Spleen (tissue), 11 donors: ENCODE data around the gene LRRC37B. TPM values are rescaled to one million over a fixed set of nuclear protein-coding genes. Genes with fewer than 3 reads are reported as not detected.

ENCODE experiments used
- DNase-seq: peaks from one replicate; pipeline ENCODE4 v3.0.0-alpha.2; 2020
- H3K27ac ChIP-seq, 8 donors: fragments of 200-600 bp; sonication (generic) in 7 of 8; 1 replicate in 4 of 8; 2 replicates in 4 of 8; pipeline versions ENCODE4 v1.5.0 to v1.8.0; 2016 to 2021; ENCODE audit warnings: inconsistent platforms in 4 of 8, mild to moderate bottlenecking in 4 of 8, moderate library complexity in 1 of 8
- H3K27me3 ChIP-seq, 7 donors: fragments of 200-600 bp; sonication (generic) in 6 of 7; replicated peaks in 1 of 7; 1 replicate in 4 of 7; 2 replicates in 3 of 7; pipeline versions ENCODE4 v1.5.0 to v1.8.0; 2016 to 2021; ENCODE audit warnings: inconsistent platforms in 3 of 7, mild to moderate bottlenecking in 1 of 7
- H3K36me3 ChIP-seq, 6 donors: fragments of 200-600 bp; sonication (generic) in 5 of 6; 1 replicate in 4 of 6; 2 replicates in 2 of 6; pipeline versions ENCODE4 v1.5.0 to v1.8.0; 2016 to 2021; ENCODE audit warnings: inconsistent platforms in 2 of 6
- H3K4me1 ChIP-seq, 6 donors: fragments of 200-600 bp; sonication (generic) in 5 of 6; 1 replicate in 3 of 6; 2 replicates in 3 of 6; pipeline versions ENCODE4 v1.5.0 to v1.8.0; 2016 to 2021; ENCODE audit warnings: inconsistent platforms in 3 of 6
- H3K4me3 ChIP-seq, 8 donors: fragments of 200-600 bp; sonication (generic) in 7 of 8; 1 replicate in 4 of 8; 2 replicates in 4 of 8; pipeline versions ENCODE4 v1.5.0 to v1.8.0; 2016 to 2021; ENCODE audit warnings: inconsistent platforms in 4 of 8, mild to moderate bottlenecking in 4 of 8, moderate library complexity in 2 of 8
- H3K9me3 ChIP-seq, 8 donors: fragments of 200-600 bp; sonication (generic) in 7 of 8; 1 replicate in 4 of 8; 2 replicates in 4 of 8; pipeline versions ENCODE4 v1.5.0 to v1.8.0; 2016 to 2021; ENCODE audit warnings: inconsistent platforms in 4 of 8
- CTCF ChIP-seq, 11 experiments: fragments of 200-600 bp in 7 of 11; fragments of 450-650 bp in 4 of 11; sonication (generic) in 4 of 11; IDR thresholded peaks in 8 of 11; conservative IDR thresholded peaks in 3 of 11; 1 replicate in 7 of 11; 2 replicates in 4 of 11; pipeline versions ENCODE4 v1.4.0 to v1.8.0; 2016 to 2021; ENCODE audit warnings: antibody characterized with exemption in 11 of 11, inconsistent platforms in 4 of 11, mild to moderate bottlenecking in 1 of 11
- POLR2A ChIP-seq, 3 donors: fragments of 450-650 bp; IDR thresholded peaks; one replicate each; pipeline ENCODE4 v1.5.1; 2017; ENCODE audit warnings: antibody characterized with exemption in 3 of 3, mild to moderate bottlenecking in 1 of 3
- POLR2AphosphoS5 ChIP-seq, 3 donors: sonication (generic); formaldehyde crosslinking; IDR thresholded peaks; one replicate each; pipeline ENCODE4 v1.5.1; 2017; ENCODE audit warnings: antibody characterized with exemption in 3 of 3
- WGBS, 5 donors: extraction: QIAGEN DNeasy Blood & Tissue Kit in 3 of 5; methylation state at CpG; one replicate each; pipeline versions ENCODE4 v1.1.5 to v1.1.7; 2013 to 2018; 5-methylcytosine and 5-hydroxymethylcytosine counted together
- intact Hi-C: fragments of 100-400 bp; cut with DNase I; formaldehyde crosslinking; loops from one replicate; pipeline ENCODE4 v1.15.0; 2023; ENCODE audit warnings: low total_unique reads
- polyA plus RNA-seq, 3 donors: library from polyadenylated mRNA; stranded (reverse); fragments of 200-250 nt; gene quantifications; one replicate each; pipeline ENCODE4 v1.2.1, GENCODE V29; 2013
- total RNA-seq, 7 donors: library from RNA; depleted of rRNA in 3 of 7; stranded (reverse); fragments of >200 nt in 3 of 7; fragmentation: NEBNext Ultra II Directional in 4 of 7; extraction: Animal tissue kit (Norgen Biotek cat#: 25700) in 4 of 7; gene quantifications; one replicate each; pipeline versions ENCODE4 v1.1.0 to v1.2.1, GENCODE V29; 2016 to 2021
- donor health status: healthy with polysubstance abuse.
- donor health status: DM: no; HTN: no; CAD: no; lungs with moderate emphysema.
- donor health status: DM: no; HTN: no; CAD: no.
- donor health status: Bipolar disorder and iron deficiency.
- donor health status: healthy.
- donor health status: DM: no; HTN: no; CAD: no.
- donor health status: DM: yes; HTN: yes; CAD: no.

Gene LRRC37B
- total and polyA plus RNA-seq, 10 donors = 10.7 to 53.1 (median 22.9) TPM

- 77 to 93% (median 84%) methylated on average over 6 of the region's 6 CpGs for WGBS, 5 donors
- intact Hi-C loops = no loop called here
- Histone ChIP-seq H3K27ac (no peak overlapping the region), H3K4me3 (no peak overlapping the region), H3K4me1 (no peaks in the 10 kb centered on the region), H3K27me3 (no peaks in the 10 kb centered on the region), H3K36me3 (peaks cover 0 to 87% (median 77%) of the 10 kb centered on the region in 6 donors), H3K9me3 (no peaks in the 10 kb centered on the region)
- TF ChIP-seq CTCF (IDR thresholded peaks at IDR 0.05 in 8 of 11, conservative IDR thresholded peaks at IDR 0.05 in 3 of 11) (no peak), POLR2A (IDR thresholded peaks at IDR 0.05) (no peak), POLR2AphosphoS5 (IDR thresholded peaks at IDR 0.05) (no peak)
- no peak for DNase-seq
Observed at GRCh38 chr17:31997005-31997404, 10.2 kb upstream of the LRRC37B start.

GRCh38 chr17:32007463-32008298 lies 498 bp downstream of the LRRC37B start:
- WGBS, 5 donors = 1% methylated on average over 21 to 80 of the region's 80 CpGs
- Histone ChIP-seq H3K9me3 (no peaks in the 10 kb centered on the region), H3K27me3 (no peaks in the 10 kb centered on the region), H3K27ac (peak overlapping the region; percentile 60 to 96 (median 88)), H3K4me1 (peaks cover 20 to 64% (median 41%) of the 10 kb centered on the region in 6 donors), H3K36me3 (no peaks in the 10 kb centered on the region), H3K4me3 (peak overlapping the region; percentile 62 to 97 (median 82))
- no peak for TF ChIP-seq POLR2A (IDR thresholded peaks at IDR 0.05)
- TF ChIP-seq CTCF (IDR thresholded peaks at IDR 0.05 in 8 of 11, conservative IDR thresholded peaks at IDR 0.05 in 3 of 11) = peak in 4 of 11 experiments; percentile 27 to 62 (median 53)
- intact Hi-C loops = loop anchor here (10.0 kb wide), 1 partner anchor 127 kb away; no protein-coding TSS in a partner anchor
- DNase-seq = no peak

- Histone ChIP-seq H3K27me3 (no peaks in the 10 kb centered on the region), H3K4me3 (peak overlapping the region in 5 of 8 donors; percentile 79 to 97 (median 87)), H3K4me1 (peaks cover 20 to 71% (median 39%) of the 10 kb centered on the region in 6 donors), H3K36me3 (no peaks in the 10 kb centered on the region), H3K9me3 (no peaks in the 10 kb centered on the region), H3K27ac (no peak overlapping the region)
- peak; percentile 13 for DNase-seq
- intact Hi-C loops = loop anchor here (10.0 kb wide), 1 partner anchor 126 kb away; no protein-coding TSS in a partner anchor
- WGBS, 5 donors = 95 to 98% (median 98%) methylated on average over 2 of the region's 2 CpGs
- TF ChIP-seq POLR2A (IDR thresholded peaks at IDR 0.05) (no peak), CTCF (IDR thresholded peaks at IDR 0.05 in 8 of 11, conservative IDR thresholded peaks at IDR 0.05 in 3 of 11) (no peak)
Observed at GRCh38 chr17:32009262-32009542, 2.0 kb downstream of the LRRC37B start.

GRCh38 chr17:32010114-32010513 lies 2.9 kb downstream of the LRRC37B start:
- intact Hi-C loops = no loop called here
- DNase-seq = no peak
- Histone ChIP-seq H3K27ac (no peak overlapping the region), H3K9me3 (no peaks in the 10 kb centered on the region), H3K27me3 (no peaks in the 10 kb centered on the region), H3K4me1 (peaks cover 20 to 80% (median 40%) of the 10 kb centered on the region in 6 donors), H3K36me3 (no peaks in the 10 kb centered on the region), H3K4me3 (peak overlapping the region in 1 of 8 donors; percentile 97)
- TF ChIP-seq POLR2A (IDR thresholded peaks at IDR 0.05) (no peak), CTCF (IDR thresholded peaks at IDR 0.05 in 8 of 11, conservative IDR thresholded peaks at IDR 0.05 in 3 of 11) (no peak), POLR2AphosphoS5 (IDR thresholded peaks at IDR 0.05) (no peak)
- 74 to 84% (median 83%) methylated on average over 4 of the region's 4 CpGs for WGBS, 5 donors
